ENCODE results near the gene CCDC12. TPM values are rescaled to one million over a fixed set of nuclear protein-coding genes. Genes with fewer than 3 reads are reported as not detected.

The CCDC12 gene
- polyA plus RNA-seq, 4 donors, result 59.7 to 84.5 (median 76.0) TPM

GRCh38 chr3:47016934-47017435 lies 40.4 kb upstream of the CCDC12 start:
- DNase-seq, result peak in 1 of 2 donors; percentile 43
- Histone ChIP-seq H3K4me3 (ENCODE audit: low read depth in 1 of 3, low read length in 3 of 3) (no peak overlapping the region), H3K36me3 (ENCODE audit: control insufficient read depth in 3 of 3, insufficient read depth in 2 of 3, low read depth in 1 of 3, low read length in 3 of 3) (peaks cover 3 to 47% (median 11%) of the 10 kb centered on the region in 3 donors), H3K27me3 (ENCODE audit: control insufficient read depth in 3 of 3, insufficient read depth in 3 of 3, low read length in 3 of 3) (no peaks in the 10 kb centered on the region), H3K9me3 (ENCODE audit: control insufficient read depth in 2 of 2, insufficient read depth in 1 of 2, low read depth in 1 of 2, low read length in 1 of 2) (no peaks in the 10 kb centered on the region), H3K27ac (ENCODE audit: low read depth in 1 of 3, low read length in 2 of 3) (peak overlapping the region; percentile 34 to 63 (median 57)), H3K4me1 (ENCODE audit: control insufficient read depth in 3 of 3, insufficient read depth in 2 of 3, low read depth in 1 of 3, low read length in 2 of 3) (peaks cover 0 to 45% (median 4%) of the 10 kb centered on the region in 3 donors)
- no peak for FAIRE-seq
- 51 to 75% (median 72%) methylated on average over 1 of the region's 1 CpG for WGBS, 3 donors

GRCh38 chr3:47016086-47016933 lies 39.8 kb upstream of the CCDC12 start:
- Histone ChIP-seq H3K9me3 (ENCODE audit: control insufficient read depth in 2 of 2, insufficient read depth in 1 of 2, low read depth in 1 of 2, low read length in 1 of 2) (no peaks in the 10 kb centered on the region), H3K27me3 (ENCODE audit: control insufficient read depth in 3 of 3, insufficient read depth in 3 of 3, low read length in 3 of 3) (no peaks in the 10 kb centered on the region), H3K4me3 (ENCODE audit: low read depth in 1 of 3, low read length in 3 of 3) (no peak overlapping the region), H3K27ac (ENCODE audit: low read depth in 1 of 3, low read length in 2 of 3) (peak overlapping the region in 2 of 3 donors; percentile 52 to 57), H3K36me3 (ENCODE audit: control insufficient read depth in 3 of 3, insufficient read depth in 2 of 3, low read depth in 1 of 3, low read length in 3 of 3) (peaks cover 3 to 47% (median 8%) of the 10 kb centered on the region in 3 donors), H3K4me1 (ENCODE audit: control insufficient read depth in 3 of 3, insufficient read depth in 2 of 3, low read depth in 1 of 3, low read length in 2 of 3) (peaks cover 0 to 45% (median 4%) of the 10 kb centered on the region in 3 donors)
- 80 to 83% (median 82%) methylated on average over 4 of the region's 4 CpGs for WGBS, 3 donors
- FAIRE-seq (no peak), DNase-seq (peak; percentile 65 to 86)

- no peak for FAIRE-seq
Measured at GRCh38 chr3:47015151-47015550, 38.6 kb upstream of the CCDC12 start.

GRCh38 chr3:47014036-47014435 lies 37.5 kb upstream of the CCDC12 start:
- no peak overlapping the region for H3K27ac ChIP-seq (ENCODE audit: low read depth in 1 of 3, low read length in 2 of 3)
- peaks cover 3 to 54% (median 8%) of the 10 kb centered on the region in 3 donors for H3K36me3 ChIP-seq (ENCODE audit: control insufficient read depth in 3 of 3, insufficient read depth in 2 of 3, low read depth in 1 of 3, low read length in 3 of 3)
- H3K4me1 ChIP-seq (ENCODE audit: control insufficient read depth in 3 of 3, insufficient read depth in 2 of 3, low read depth in 1 of 3, low read length in 2 of 3), result peaks cover 0 to 52% (median 4%) of the 10 kb centered on the region in 3 donors
- DNase-seq (no peak), FAIRE-seq (no peak)
- no peaks in the 10 kb centered on the region for H3K9me3 ChIP-seq (ENCODE audit: control insufficient read depth in 2 of 2, insufficient read depth in 1 of 2, low read depth in 1 of 2, low read length in 1 of 2)
- H3K27me3 ChIP-seq (ENCODE audit: control insufficient read depth in 3 of 3, insufficient read depth in 3 of 3, low read length in 3 of 3), result no peaks in the 10 kb centered on the region
- H3K4me3 ChIP-seq (ENCODE audit: low read depth in 1 of 3, low read length in 3 of 3), result no peak overlapping the region

More at GRCh38 chr3:47015151-47015550, 38.6 kb upstream of the CCDC12 start:
- H3K4me3 ChIP-seq (ENCODE audit: low read depth in 1 of 3, low read length in 3 of 3), result no peak overlapping the region
- no peak overlapping the region for H3K27ac ChIP-seq (ENCODE audit: low read depth in 1 of 3, low read length in 2 of 3)
- no peak for DNase-seq
- H3K27me3 ChIP-seq (ENCODE audit: control insufficient read depth in 3 of 3, insufficient read depth in 3 of 3, low read length in 3 of 3), result no peaks in the 10 kb centered on the region
- H3K4me1 ChIP-seq (ENCODE audit: control insufficient read depth in 3 of 3, insufficient read depth in 2 of 3, low read depth in 1 of 3, low read length in 2 of 3), result peaks cover 0 to 47% (median 4%) of the 10 kb centered on the region in 3 donors
- H3K9me3 ChIP-seq (ENCODE audit: control insufficient read depth in 2 of 2, insufficient read depth in 1 of 2, low read depth in 1 of 2, low read length in 1 of 2), result no peaks in the 10 kb centered on the region
- peaks cover 3 to 52% (median 8%) of the 10 kb centered on the region in 3 donors for H3K36me3 ChIP-seq (ENCODE audit: control insufficient read depth in 3 of 3, insufficient read depth in 2 of 3, low read depth in 1 of 3, low read length in 3 of 3)

- H3K4me3 ChIP-seq (ENCODE audit: low read depth in 1 of 3, low read length in 3 of 3), result no peak overlapping the region
- no peaks in the 10 kb centered on the region for H3K27me3 ChIP-seq (ENCODE audit: control insufficient read depth in 3 of 3, insufficient read depth in 3 of 3, low read length in 3 of 3)
- WGBS, 3 donors, result 88 to 91% (median 89%) methylated on average over 3 of the region's 3 CpGs
- FAIRE-seq (no peak), DNase-seq (no peak)
- H3K4me1 ChIP-seq (ENCODE audit: control insufficient read depth in 3 of 3, insufficient read depth in 2 of 3, low read depth in 1 of 3, low read length in 2 of 3), result peaks cover 3 to 55% (median 4%) of the 10 kb centered on the region in 3 donors
- no peaks in the 10 kb centered on the region for H3K9me3 ChIP-seq (ENCODE audit: control insufficient read depth in 2 of 2, insufficient read depth in 1 of 2, low read depth in 1 of 2, low read length in 1 of 2)
- peaks cover 3 to 59% (median 8%) of the 10 kb centered on the region in 3 donors for H3K36me3 ChIP-seq (ENCODE audit: control insufficient read depth in 3 of 3, insufficient read depth in 2 of 3, low read depth in 1 of 3, low read length in 3 of 3)
- no peak overlapping the region for H3K27ac ChIP-seq (ENCODE audit: low read depth in 1 of 3, low read length in 2 of 3)
Measured at GRCh38 chr3:47013231-47013630, 36.7 kb upstream of the CCDC12 start.

- no peaks in the 10 kb centered on the region for H3K9me3 ChIP-seq (ENCODE audit: control insufficient read depth in 2 of 2, insufficient read depth in 1 of 2, low read depth in 1 of 2, low read length in 1 of 2)
- no peak for FAIRE-seq
- peaks cover 3 to 49% (median 4%) of the 10 kb centered on the region in 3 donors for H3K4me1 ChIP-seq (ENCODE audit: control insufficient read depth in 3 of 3, insufficient read depth in 2 of 3, low read depth in 1 of 3, low read length in 2 of 3)
- H3K27ac ChIP-seq (ENCODE audit: low read depth in 1 of 3, low read length in 2 of 3), result no peak overlapping the region
- no peaks in the 10 kb centered on the region for H3K27me3 ChIP-seq (ENCODE audit: control insufficient read depth in 3 of 3, insufficient read depth in 3 of 3, low read length in 3 of 3)
- DNase-seq, result no peak
- H3K4me3 ChIP-seq (ENCODE audit: low read depth in 1 of 3, low read length in 3 of 3), result no peak overlapping the region
- peaks cover 3 to 60% (median 6%) of the 10 kb centered on the region in 3 donors for H3K36me3 ChIP-seq (ENCODE audit: control insufficient read depth in 3 of 3, insufficient read depth in 2 of 3, low read depth in 1 of 3, low read length in 3 of 3)
- WGBS, 3 donors, result 84 to 86% (median 85%) methylated on average over 9 to 10 of the region's 10 CpGs
Measured at GRCh38 chr3:47012342-47013230, 36.0 kb upstream of the CCDC12 start.

GRCh38 chr3:47011371-47011770 lies 34.8 kb upstream of the CCDC12 start:
- H3K4me1 ChIP-seq (ENCODE audit: control insufficient read depth in 3 of 3, insufficient read depth in 2 of 3, low read depth in 1 of 3, low read length in 2 of 3), result peaks cover 3 to 39% (median 4%) of the 10 kb centered on the region in 3 donors
- no peak overlapping the region for H3K27ac ChIP-seq (ENCODE audit: low read depth in 1 of 3, low read length in 2 of 3)
- FAIRE-seq (no peak), DNase-seq (no peak)
- WGBS, 3 donors, result 73 to 82% (median 81%) methylated on average over 6 of the region's 6 CpGs
- H3K36me3 ChIP-seq (ENCODE audit: control insufficient read depth in 3 of 3, insufficient read depth in 2 of 3, low read depth in 1 of 3, low read length in 3 of 3), result peaks cover 0 to 61% (median 3%) of the 10 kb centered on the region in 3 donors
- H3K4me3 ChIP-seq (ENCODE audit: low read depth in 1 of 3, low read length in 3 of 3), result no peak overlapping the region
- H3K9me3 ChIP-seq (ENCODE audit: control insufficient read depth in 2 of 2, insufficient read depth in 1 of 2, low read depth in 1 of 2, low read length in 1 of 2), result no peaks in the 10 kb centered on the region
- H3K27me3 ChIP-seq (ENCODE audit: control insufficient read depth in 3 of 3, insufficient read depth in 3 of 3, low read length in 3 of 3), result no peaks in the 10 kb centered on the region

GRCh38 chr3:47010910-47011309 lies 34.4 kb upstream of the CCDC12 start:
- no peak for DNase-seq
- FAIRE-seq, result no peak
- Histone ChIP-seq H3K27me3 (ENCODE audit: control insufficient read depth in 3 of 3, insufficient read depth in 3 of 3, low read length in 3 of 3) (no peaks in the 10 kb centered on the region), H3K36me3 (ENCODE audit: control insufficient read depth in 3 of 3, insufficient read depth in 2 of 3, low read depth in 1 of 3, low read length in 3 of 3) (peaks cover 0 to 63% (median 6%) of the 10 kb centered on the region in 3 donors), H3K27ac (ENCODE audit: low read depth in 1 of 3, low read length in 2 of 3) (no peak overlapping the region), H3K9me3 (ENCODE audit: control insufficient read depth in 2 of 2, insufficient read depth in 1 of 2, low read depth in 1 of 2, low read length in 1 of 2) (no peaks in the 10 kb centered on the region), H3K4me3 (ENCODE audit: low read depth in 1 of 3, low read length in 3 of 3) (no peak overlapping the region), H3K4me1 (ENCODE audit: control insufficient read depth in 3 of 3, insufficient read depth in 2 of 3, low read depth in 1 of 3, low read length in 2 of 3) (peaks cover 3 to 34% (median 4%) of the 10 kb centered on the region in 3 donors)
- WGBS, 3 donors, result 81 to 85% (median 82%) methylated on average over 5 of the region's 5 CpGs

Data from small intestine (tissue), 7 donors.